ENCODE measurements around the gene DDRGK1. TPM values are rescaled to one million over a fixed set of nuclear protein-coding genes. Genes with fewer than 3 reads are reported as not detected.

The DDRGK1 gene
- polyA plus RNA-seq, 3 donors from 2014 or later, result 45.6 to 63.1 (median 48.0) TPM

DNA sequence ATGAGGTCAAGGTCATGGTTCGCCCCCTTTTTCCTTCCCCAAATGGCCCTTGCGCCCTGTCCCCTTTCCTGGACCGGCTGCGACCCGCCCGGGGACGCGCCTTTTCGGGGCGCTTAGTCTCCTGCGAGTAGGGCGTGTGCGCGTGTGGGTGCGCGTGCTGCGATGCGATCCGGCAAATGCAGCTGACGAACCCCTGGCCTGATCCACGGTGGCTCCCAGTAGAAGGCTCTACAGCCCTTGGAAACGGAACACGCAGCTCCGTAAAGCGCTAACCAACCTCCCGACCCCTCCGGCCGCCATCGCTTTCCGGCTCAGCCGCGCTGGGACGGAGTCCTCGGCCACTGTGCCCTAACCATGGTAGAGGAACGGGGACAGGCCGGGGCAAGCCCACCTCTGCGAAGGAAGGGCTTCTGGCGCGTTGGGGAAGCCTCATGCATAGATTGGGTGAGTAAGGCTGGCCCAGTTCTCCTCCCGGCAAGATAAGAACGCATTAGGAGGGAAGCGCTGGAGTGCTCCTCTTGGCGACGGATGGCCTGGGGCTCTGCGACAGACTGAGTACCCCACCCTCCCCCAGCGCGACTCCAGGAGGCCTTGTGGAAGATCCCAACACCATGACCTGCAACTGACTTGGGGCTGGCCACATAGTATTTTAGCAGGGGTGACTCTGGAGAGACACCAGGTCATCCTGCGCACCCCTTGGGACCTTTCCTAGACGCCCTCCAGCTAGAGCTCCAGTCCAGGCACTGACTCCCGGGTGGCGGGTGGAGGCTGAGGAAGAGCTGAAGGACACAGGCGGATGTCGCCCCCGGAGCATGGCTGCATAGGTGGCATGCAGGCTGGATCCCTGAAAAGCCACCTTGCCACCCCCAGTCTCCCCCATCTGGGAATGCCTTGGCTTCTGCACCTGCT, 35.6 kb upstream of the DDRGK1 start:
- H3K27ac Mint-ChIP-seq, result no peak overlapping the region
- no peak for DNase-seq
- H3K27me3 Mint-ChIP-seq (ENCODE audit: low read depth in 3 of 3), result peaks cover 19 to 31% (median 20%) of the 10 kb centered on the region in 3 donors
- peaks cover 7 to 8% of the 10 kb centered on the region in 2 donors for H3K4me1 Mint-ChIP-seq
- H3K36me3 Mint-ChIP-seq, result no peaks in the 10 kb centered on the region
- H3K9me3 Mint-ChIP-seq, result peaks cover 0 to 2% (median 0%) of the 10 kb centered on the region in 6 donors
- H3K4me3 Mint-ChIP-seq, result peak overlapping the region; percentile 87 to 94 (median 91)

DNA sequence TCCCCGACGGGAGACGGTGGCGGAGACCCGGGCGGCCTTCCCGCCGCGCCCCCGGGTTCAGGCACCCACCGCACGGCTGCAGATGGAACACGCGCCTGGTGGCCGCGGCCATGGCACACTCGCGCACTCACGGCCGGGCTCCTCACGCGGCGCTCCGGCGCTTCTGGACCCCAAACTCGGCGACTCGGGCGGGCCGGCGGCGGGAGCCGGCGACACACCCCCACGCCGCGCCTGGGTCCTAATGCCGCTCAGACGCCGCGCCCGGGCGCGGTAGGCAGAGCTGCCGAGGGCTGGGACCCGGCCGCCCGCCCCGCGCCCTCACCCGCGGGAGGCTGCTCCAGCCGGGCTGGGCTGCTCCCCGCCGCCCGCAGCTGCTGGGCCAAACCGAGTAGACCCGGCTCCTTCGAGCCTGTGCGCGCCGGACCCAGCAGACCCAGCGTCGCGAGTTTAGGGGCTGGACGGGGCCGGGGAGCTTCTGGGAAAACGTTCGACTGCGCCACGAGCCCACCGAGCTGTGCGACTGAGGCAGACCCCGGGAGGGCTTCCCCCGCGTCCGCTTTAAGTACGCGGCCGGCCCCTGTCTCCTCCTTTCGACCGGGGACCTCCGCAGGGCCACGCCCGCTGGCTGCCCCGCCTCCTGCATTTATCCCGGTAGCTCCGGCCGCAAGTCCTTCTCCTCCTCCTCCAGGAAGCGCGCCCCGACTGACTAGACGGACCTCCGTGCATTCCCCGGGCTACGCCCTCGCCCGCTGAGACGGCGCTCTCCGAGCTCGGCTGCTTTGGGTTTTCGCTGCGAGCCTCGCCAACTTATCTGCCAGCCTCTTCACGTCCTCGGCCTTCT, 34.8 kb upstream of the DDRGK1 start, which contains the start of gene SLC4A11:
Gene SLC4A11 (minus strand): TSS at position 165 of the 841 bp plus-strand sequence. CDS start 53 bp downstream, at position 112.
- DNase-seq, result peak; percentile 17 to 35 (median 24)
- peaks cover 7 to 8% of the 10 kb centered on the region in 2 donors for H3K4me1 Mint-ChIP-seq
- H3K4me3 Mint-ChIP-seq, result peak within 1 kb of the TSS; percentile 87 to 94 (median 91)
- no peaks in the 10 kb centered on the region for H3K36me3 Mint-ChIP-seq
- H3K27me3 Mint-ChIP-seq (ENCODE audit: low read depth in 3 of 3), result peaks cover 13 to 31% (median 16%) of the 10 kb centered on the region in 3 donors
- H3K9me3 Mint-ChIP-seq, result peaks cover 0 to 2% (median 0%) of the 10 kb centered on the region in 6 donors
- no peak within 1 kb of the TSS for H3K27ac Mint-ChIP-seq

DNA sequence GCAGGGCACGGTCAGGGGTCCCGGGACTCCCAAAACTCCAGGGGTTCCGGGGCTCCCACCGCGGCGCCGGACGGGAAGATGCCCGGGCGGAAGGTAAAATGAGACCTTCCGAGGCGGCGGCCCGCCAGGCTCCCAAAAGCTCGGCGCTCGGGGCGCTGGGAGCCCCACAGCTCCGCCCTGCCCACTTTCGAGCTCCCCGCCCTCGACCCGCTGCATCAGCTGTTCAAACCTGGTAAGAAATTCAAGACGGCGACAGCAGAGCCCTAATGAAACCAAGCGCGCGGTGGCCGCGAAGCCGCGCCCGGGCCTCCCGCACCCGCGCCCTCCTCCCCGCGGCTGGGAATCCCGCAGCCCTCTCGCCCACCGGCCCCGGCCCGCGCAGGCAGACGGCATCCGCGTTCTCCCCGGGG, 34.1 kb upstream of the DDRGK1 start:
- Mint-ChIP-seq H3K27me3 (ENCODE audit: low read depth in 3 of 3) (peaks cover 13 to 31% (median 16%) of the 10 kb centered on the region in 3 donors), H3K36me3 (no peaks in the 10 kb centered on the region), H3K27ac (no peak overlapping the region), H3K9me3 (peaks cover 0 to 2% (median 0%) of the 10 kb centered on the region in 6 donors), H3K4me1 (peaks cover 7 to 8% of the 10 kb centered on the region in 2 donors), H3K4me3 (peak overlapping the region; percentile 78 to 88 (median 82))
- peak; percentile 20 to 39 (median 28) for DNase-seq

DNA sequence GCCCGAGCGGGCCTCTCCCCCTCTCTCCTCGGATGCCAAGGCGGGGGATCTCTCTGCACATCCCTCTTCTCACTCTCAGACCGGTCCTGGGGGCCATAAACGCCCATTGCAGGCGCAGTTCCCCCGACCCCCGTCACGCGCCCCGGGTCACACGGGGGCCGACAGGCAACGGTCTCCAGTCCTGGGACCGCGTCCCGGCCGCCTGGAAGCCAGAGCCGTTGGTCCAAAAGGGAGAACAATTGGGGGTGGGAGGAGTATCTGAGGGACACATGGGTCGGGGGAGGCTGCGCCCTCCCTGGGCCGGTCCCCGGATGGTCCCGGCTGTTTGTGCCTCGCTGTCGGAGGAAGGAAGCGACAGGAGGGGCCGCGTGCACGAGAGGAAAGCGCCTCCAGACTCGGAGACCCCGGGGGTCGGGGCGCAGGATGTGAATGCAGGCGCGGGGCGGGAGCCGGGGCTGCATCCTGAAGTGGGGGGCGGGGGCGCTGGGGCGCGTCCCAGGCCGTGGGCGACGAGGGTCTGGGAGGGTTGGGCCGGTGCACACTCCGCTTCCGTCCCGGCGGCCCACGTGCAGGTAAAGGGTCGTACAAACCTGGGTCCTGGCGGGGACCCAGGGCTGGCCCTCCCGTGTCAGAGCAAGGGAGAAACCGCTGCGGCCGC, 33.6 kb upstream of the DDRGK1 start:
- peak overlapping the region; percentile 45 to 84 (median 78) for H3K4me3 Mint-ChIP-seq
- no peak for DNase-seq
- H3K9me3 Mint-ChIP-seq, result peaks cover 0 to 2% (median 0%) of the 10 kb centered on the region in 6 donors
- H3K27ac Mint-ChIP-seq, result no peak overlapping the region
- H3K4me1 Mint-ChIP-seq, result peaks cover 7 to 8% of the 10 kb centered on the region in 2 donors
- H3K36me3 Mint-ChIP-seq, result no peaks in the 10 kb centered on the region
- peaks cover 13 to 31% (median 16%) of the 10 kb centered on the region in 3 donors for H3K27me3 Mint-ChIP-seq (ENCODE audit: low read depth in 3 of 3)

DNA sequence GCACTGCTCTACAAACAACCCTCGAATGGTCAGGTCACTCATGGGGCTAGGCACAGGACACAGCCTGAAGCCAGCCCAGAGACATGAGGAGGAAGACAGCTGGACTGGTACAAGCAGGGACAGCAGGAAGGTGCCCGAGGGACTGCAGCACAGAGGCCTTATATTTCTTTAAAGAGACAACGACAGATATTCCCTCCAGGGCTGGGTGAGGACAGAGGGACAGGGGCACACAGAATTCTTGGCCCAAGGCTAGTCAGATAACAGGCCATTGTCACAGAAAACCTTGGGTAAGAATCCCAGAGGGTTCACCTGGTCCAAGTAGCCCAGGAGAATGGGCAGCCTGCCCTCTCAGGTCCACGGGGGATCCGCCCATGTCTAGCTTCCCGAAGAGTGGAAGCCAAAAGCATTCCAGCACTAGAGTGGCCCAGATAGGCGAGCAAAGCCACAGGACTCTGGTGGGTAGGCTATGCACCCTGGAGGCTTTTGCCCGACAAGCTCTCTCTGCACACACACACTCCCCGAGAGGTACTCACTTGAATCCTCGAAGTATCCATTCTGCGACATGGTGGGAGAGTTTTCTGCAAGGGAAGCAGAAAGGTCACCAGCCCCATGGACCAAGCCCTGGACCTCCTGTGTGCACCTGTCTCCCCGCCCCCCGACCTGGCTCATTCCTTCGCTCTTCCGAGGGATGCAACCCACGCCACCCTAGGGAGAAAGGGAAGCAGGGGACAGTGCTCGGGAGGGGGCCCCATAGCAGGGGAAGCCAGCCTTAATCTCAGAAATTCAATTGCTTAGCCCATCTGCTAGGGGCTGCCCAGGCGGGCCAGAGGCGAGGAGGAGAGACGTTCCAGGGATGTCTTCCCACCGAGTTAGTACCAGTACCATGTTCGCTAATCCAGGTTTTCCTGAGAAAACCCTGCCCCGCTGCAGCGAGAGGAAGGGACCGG, 32.8 kb upstream of the DDRGK1 start:
- H3K27me3 Mint-ChIP-seq (ENCODE audit: low read depth in 3 of 3), result peaks cover 13 to 31% (median 14%) of the 10 kb centered on the region in 3 donors
- DNase-seq, result no peak
- peaks cover 7 to 8% of the 10 kb centered on the region in 2 donors for H3K4me1 Mint-ChIP-seq
- H3K4me3 Mint-ChIP-seq, result peak overlapping the region; percentile 48 to 66 (median 63)
- H3K9me3 Mint-ChIP-seq, result peaks cover 0 to 2% (median 0%) of the 10 kb centered on the region in 6 donors
- H3K27ac Mint-ChIP-seq, result no peak overlapping the region
- H3K36me3 Mint-ChIP-seq, result no peaks in the 10 kb centered on the region

DNA sequence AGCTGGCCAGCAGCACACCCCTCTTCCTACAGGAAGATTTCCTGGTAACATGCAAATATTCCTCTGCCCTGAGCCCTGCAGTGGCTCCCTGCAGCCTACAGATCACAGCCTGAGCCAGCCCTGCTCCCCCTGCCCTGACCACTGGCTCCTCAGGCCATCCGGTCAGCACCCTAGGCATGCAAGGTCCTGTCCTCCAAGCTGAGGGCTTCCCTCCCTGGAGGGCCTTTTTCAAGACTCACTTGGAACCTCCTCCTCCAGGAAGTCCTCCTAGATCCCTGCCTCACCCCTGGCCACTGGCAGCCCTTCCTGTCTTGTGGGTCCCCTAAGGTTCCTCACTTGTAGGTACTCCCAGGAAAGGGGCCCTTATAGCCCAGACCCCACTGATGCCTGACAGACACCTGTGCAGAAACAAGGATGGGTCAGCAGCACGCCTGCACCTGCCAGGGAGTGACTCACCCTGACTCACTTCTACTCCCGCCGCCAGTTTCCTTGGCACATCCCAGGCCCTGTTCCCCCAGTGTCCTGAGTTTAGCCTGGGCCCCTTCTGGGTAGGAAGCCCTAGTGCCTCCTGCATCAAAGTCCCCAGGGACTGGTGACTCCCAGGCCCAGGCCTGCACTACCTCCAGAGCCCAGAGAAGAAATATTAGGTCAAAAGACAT, 31.3 kb upstream of the DDRGK1 start:
- Mint-ChIP-seq H3K4me3 (peak overlapping the region in 1 of 5 donors; percentile 30), H3K27ac (no peak overlapping the region), H3K9me3 (no peaks in the 10 kb centered on the region), H3K4me1 (peaks cover 7 to 8% of the 10 kb centered on the region in 2 donors), H3K27me3 (ENCODE audit: low read depth in 3 of 3) (peaks cover 10 to 25% (median 11%) of the 10 kb centered on the region in 3 donors), H3K36me3 (no peaks in the 10 kb centered on the region)
- DNase-seq, result no peak

DNA sequence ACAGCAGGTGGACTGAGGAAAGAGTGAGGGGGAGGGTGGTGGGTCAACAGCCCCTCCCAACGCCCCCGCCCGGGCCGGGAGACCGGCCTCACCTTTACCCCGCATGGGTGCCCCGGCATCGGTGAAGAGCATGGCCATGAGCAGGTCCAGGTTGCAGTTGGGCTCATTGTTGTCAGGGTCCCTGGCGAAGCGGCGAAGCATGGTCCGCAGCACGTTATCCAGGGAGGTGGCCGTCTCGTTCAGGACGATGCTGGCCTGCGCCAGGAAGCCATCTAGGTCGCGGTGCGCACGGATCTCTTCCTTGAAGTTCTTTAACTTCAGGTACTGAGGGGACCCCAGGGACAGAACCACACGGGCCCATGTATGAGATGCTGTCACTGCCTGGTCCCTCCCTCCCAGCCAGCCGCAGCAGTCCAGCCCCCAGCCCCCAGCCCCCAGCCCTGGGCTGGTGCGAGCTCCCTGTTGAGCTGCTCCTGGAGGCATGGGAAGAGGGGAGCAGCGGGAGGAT, 29.6 kb upstream of the DDRGK1 start:
- H3K36me3 Mint-ChIP-seq, result no peaks in the 10 kb centered on the region
- DNase-seq, result no peak
- no peak overlapping the region for H3K4me3 Mint-ChIP-seq
- H3K4me1 Mint-ChIP-seq, result peaks cover 0 to 2% of the 10 kb centered on the region in 2 donors
- H3K27ac Mint-ChIP-seq, result no peak overlapping the region
- peaks cover 7 to 15% (median 11%) of the 10 kb centered on the region in 3 donors for H3K27me3 Mint-ChIP-seq (ENCODE audit: low read depth in 3 of 3)
- H3K9me3 Mint-ChIP-seq, result no peaks in the 10 kb centered on the region

DNA sequence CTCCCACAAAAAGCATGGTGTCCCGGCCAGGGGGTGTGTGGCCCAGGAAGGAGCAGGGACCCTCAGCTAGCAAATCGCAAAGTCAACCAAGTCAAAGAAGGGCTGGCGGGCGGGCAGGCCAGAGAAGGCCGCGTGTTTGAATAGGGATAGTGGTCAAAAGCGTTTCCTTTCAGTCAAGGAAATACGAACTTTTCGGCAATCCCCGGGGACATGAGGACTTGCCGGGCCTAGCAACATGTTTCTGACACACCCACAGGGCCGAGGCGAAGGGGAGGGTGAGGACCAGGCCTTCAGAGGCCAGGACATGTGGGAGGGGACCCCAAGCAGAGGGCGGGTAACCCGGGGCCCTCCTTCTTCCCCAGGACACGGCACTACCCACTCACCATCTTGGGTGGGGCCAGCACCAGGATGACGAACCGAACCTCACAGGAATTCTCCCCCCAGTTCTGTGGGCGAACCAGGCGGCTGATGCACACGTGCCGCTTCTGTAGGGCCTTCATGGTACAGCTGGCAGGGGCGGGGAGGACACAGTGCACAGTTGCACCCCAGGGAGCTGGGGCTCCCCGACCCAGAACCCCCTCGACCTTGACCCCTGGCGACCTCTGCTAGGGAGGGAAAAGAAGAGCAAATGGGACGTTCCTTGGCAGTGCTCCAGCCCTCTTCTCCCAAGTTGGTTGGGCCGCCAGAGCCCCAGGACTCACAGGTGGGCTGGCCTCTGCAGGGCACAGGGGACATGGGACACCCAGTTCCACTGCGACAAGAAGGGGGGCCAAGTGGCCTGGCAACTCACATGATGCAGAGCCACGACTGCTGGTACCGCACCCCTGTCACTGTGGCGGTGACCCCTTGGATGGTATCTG, 28.9 kb upstream of the DDRGK1 start:
- Mint-ChIP-seq H3K36me3 (no peaks in the 10 kb centered on the region), H3K4me1 (peaks cover 0 to 2% of the 10 kb centered on the region in 2 donors), H3K9me3 (no peaks in the 10 kb centered on the region), H3K27me3 (ENCODE audit: low read depth in 3 of 3) (peaks cover 5 to 15% (median 11%) of the 10 kb centered on the region in 3 donors), H3K4me3 (no peak overlapping the region), H3K27ac (no peak overlapping the region)
- no peak for DNase-seq

DNA sequence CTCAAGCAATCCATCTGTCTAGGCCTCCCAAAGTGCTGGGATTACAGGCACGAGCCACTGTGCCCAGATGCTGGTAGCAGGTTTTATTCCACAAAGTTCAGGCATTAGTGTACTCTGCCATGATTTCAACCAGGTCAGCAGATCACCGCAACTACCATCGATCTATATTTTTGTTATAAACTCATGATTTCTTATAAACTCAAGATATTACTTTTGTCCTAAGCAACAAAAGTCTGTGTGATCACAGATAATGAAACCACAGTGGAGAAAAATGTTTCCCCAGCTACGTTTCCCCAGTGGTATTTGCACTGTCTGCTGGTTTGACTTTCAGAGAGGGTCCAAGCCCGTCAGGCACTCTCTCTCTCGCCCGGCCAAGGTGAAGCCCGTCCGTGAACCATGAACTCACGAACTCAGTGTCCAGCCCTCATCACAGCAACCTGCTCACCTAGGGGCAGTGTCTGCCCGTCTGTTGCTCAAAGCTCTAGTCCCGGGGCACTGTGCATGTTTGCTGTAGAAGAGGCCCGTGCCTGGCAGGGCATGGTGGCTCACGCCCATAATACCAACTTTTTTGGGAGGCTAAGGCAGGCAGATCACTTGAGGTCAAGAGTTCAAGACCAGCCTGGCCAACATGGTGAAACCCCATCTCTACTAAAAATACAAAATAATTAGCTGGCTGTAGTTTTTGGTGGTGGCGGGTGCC, 27.6 kb upstream of the DDRGK1 start:
- Mint-ChIP-seq H3K9me3 (no peaks in the 10 kb centered on the region), H3K27ac (peak overlapping the region in 1 of 6 donors; percentile 23), H3K4me1 (peaks cover 0 to 2% of the 10 kb centered on the region in 2 donors), H3K27me3 (ENCODE audit: low read depth in 3 of 3) (peaks cover 4 to 11% (median 5%) of the 10 kb centered on the region in 3 donors), H3K36me3 (no peaks in the 10 kb centered on the region), H3K4me3 (no peak overlapping the region)
- no peak for DNase-seq

DNA sequence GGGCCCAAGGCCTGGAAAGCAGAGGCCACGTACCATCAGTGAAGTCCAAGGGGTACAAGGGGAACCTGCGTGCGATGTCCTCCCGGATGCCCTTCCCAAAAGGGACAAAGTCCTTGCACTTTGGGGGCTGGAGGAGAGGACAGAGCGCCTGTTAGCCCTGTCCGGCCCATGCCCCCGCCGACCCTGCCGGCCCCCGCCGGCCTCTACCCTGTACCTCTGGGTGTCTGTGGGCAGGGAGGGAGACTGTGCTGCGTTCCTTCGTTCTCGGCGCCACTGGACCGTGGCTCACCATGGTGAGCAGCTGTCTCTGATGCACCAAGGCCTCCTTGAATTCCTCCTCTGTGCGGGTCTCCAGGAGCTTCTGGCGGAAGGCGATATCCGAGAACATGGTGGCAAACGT, 26.6 kb upstream of the DDRGK1 start:
- Mint-ChIP-seq H3K27me3 (ENCODE audit: low read depth in 3 of 3) (peaks cover 2 to 3% (median 2%) of the 10 kb centered on the region in 3 donors), H3K4me3 (no peak overlapping the region), H3K9me3 (no peaks in the 10 kb centered on the region), H3K27ac (no peak overlapping the region), H3K4me1 (no peaks in the 10 kb centered on the region), H3K36me3 (no peaks in the 10 kb centered on the region)
- no peak for DNase-seq

DNA sequence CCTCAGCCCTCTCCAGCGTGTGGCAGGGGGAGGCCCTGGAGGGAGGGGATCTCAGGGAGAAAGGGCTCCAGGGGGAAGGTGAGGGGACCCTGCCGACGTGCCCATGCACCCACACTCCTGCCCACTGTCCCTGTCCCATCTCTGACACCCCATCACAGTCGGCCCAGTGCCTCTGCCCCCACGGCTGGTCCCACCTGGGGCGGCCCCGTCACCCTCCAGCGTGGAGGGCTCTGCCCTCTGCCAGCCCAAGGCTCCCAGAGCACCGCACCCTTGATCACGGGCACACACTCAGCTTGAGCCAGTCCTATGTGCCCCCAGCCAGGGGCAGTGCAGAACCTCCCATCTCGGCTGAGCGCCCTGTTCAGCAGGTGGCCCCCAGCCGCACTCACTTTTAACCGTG, 25.3 kb upstream of the DDRGK1 start:
- Mint-ChIP-seq H3K4me3 (no peak overlapping the region), H3K27me3 (ENCODE audit: low read depth in 3 of 3) (peaks cover 0 to 2% (median 0%) of the 10 kb centered on the region in 3 donors), H3K9me3 (no peaks in the 10 kb centered on the region), H3K4me1 (no peaks in the 10 kb centered on the region), H3K36me3 (no peaks in the 10 kb centered on the region), H3K27ac (no peak overlapping the region)
- DNase-seq, result no peak
